Uterus (tissue), 4 donors: ENCODE measurements around the gene ABCC2. TPM values are rescaled to one million over a fixed set of nuclear protein-coding genes. Genes with fewer than 3 reads are reported as not detected.

Experiments used
- DNase-seq, 2 donors: peaks; one replicate each; pipeline ENCODE4 v3.0.0-alpha.2; 2019 to 2020
- H3K27ac ChIP-seq, 2 donors: fragments of 200-600 bp; sonication (generic); 1 replicate in 1 of 2; 2 replicates in 1 of 2; pipeline ENCODE4 v1.5.1; 2016 to 2018
- H3K27me3 ChIP-seq, 2 donors: fragments of 200-600 bp; sonication (generic); one replicate each; pipeline ENCODE4 v1.5.1; 2018 to 2019; ENCODE audit warnings: control low read depth in 1 of 2
- H3K36me3 ChIP-seq, 2 donors: fragments of 200-600 bp; sonication (generic); one replicate each; pipeline ENCODE4 v1.5.1; 2019; ENCODE audit warnings: control low read depth in 1 of 2
- H3K4me1 ChIP-seq, 2 donors: fragments of 200-600 bp; sonication (generic); one replicate each; pipeline ENCODE4 v1.5.1; 2018 to 2019; ENCODE audit warnings: control low read depth in 1 of 2
- H3K4me3 ChIP-seq, 2 donors: fragments of 200-600 bp; sonication (generic); 1 replicate in 1 of 2; 2 replicates in 1 of 2; pipeline ENCODE4 v1.5.1; 2018 to 2019; ENCODE audit warnings: mild to moderate bottlenecking in 1 of 2
- H3K9me3 ChIP-seq, 2 donors: fragments of 200-600 bp; sonication (generic); one replicate each; pipeline ENCODE4 v1.5.1; 2019; ENCODE audit warnings: control low read depth in 1 of 2
- POLR2A ChIP-seq, 2 donors: fragments of 450-650 bp; IDR thresholded peaks; one replicate each; pipeline ENCODE4 v1.6.1; 2016; ENCODE audit warnings: antibody characterized with exemption in 2 of 2, mild to moderate bottlenecking in 1 of 2, moderate library complexity in 1 of 2
- intact Hi-C: fragments of 100-400 bp; cut with DNase I; formaldehyde crosslinking; loops from one replicate; pipeline ENCODE4 v1.15.1; 2023; ENCODE audit warnings: low total_unique reads
- total RNA-seq, 4 donors: library from RNA; depleted of rRNA in 3 of 4; stranded (reverse); fragments of >200 nt in 3 of 4; gene quantifications; one replicate each; pipeline versions ENCODE4 v1.1.0 to v1.2.4, GENCODE V29; 2014 to 2023
- TF ChIP-seq, protein P1 (sequence below), 4 experiments: fragments of 200-600 bp in 2 of 4; fragments of 450-650 bp in 2 of 4; sonication (generic) in 2 of 4; IDR thresholded peaks; one replicate each; pipeline ENCODE4 v1.5.1; 2016 to 2019; ENCODE audit warnings: antibody characterized with exemption in 4 of 4, mild to moderate bottlenecking in 2 of 4, moderate library complexity in 1 of 4
- donor health status: DM: yes; HTN: yes; CAD: no.

The ABCC2 gene
- total RNA-seq, 4 donors from 2014 or later = 0.29 to 3.0 (median 1.2) TPM

DNA sequence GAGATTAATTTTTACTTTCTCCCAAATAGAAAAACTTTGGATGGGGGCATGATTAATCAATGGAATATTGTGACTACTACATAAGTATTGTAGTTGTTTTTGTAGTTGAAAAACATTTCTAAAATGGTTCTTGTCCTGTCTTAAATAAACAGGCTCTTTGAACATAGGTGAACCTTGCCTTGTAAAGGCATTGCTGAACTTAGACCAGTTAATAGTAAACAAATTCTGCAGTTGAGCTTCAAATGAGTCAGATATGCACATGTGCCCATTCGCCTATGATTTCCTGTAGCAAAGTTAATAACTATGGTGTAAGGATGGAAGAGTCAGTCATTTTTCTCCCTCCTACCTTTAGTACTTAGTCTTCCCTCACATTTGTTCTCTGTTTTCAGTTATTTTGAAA, 27.8 kb upstream of the ABCC2 start:
- intact Hi-C loops = no loop called here
- TF ChIP-seq, protein P1, sequence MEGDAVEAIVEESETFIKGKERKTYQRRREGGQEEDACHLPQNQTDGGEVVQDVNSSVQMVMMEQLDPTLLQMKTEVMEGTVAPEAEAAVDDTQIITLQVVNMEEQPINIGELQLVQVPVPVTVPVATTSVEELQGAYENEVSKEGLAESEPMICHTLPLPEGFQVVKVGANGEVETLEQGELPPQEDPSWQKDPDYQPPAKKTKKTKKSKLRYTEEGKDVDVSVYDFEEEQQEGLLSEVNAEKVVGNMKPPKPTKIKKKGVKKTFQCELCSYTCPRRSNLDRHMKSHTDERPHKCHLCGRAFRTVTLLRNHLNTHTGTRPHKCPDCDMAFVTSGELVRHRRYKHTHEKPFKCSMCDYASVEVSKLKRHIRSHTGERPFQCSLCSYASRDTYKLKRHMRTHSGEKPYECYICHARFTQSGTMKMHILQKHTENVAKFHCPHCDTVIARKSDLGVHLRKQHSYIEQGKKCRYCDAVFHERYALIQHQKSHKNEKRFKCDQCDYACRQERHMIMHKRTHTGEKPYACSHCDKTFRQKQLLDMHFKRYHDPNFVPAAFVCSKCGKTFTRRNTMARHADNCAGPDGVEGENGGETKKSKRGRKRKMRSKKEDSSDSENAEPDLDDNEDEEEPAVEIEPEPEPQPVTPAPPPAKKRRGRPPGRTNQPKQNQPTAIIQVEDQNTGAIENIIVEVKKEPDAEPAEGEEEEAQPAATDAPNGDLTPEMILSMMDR (IDR thresholded peaks at IDR 0.05) = no peak
- TF ChIP-seq POLR2A (IDR thresholded peaks at IDR 0.05) = no peak
- H3K9me3 ChIP-seq = no peaks in the 10 kb centered on the region
- no peak for DNase-seq
- H3K4me3 ChIP-seq = no peak overlapping the region
- no peaks in the 10 kb centered on the region for H3K36me3 ChIP-seq
- no peak overlapping the region for H3K27ac ChIP-seq
- H3K4me1 ChIP-seq = no peaks in the 10 kb centered on the region
- H3K27me3 ChIP-seq = no peaks in the 10 kb centered on the region

DNA sequence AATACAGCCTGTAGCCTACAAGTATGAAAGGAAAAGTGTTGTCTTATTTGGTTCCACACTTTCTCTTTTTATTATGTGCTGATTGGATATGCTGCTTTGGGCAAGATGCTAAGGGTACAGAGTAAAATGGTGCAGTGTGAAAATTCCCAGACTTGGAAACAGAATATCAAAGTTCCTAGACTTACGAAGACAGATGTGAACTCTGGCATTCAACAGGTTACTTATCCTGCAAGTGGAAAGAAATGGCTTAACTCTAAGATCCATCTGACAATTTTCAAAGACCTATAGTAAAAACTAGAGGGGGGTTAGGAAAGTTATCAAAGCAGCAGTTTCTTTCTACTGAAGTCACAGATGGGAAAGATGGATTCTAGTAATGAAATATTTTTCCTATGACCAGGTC, 26.3 kb upstream of the ABCC2 start:
- no peak overlapping the region for H3K4me3 ChIP-seq
- H3K36me3 ChIP-seq = no peaks in the 10 kb centered on the region
- no peaks in the 10 kb centered on the region for H3K4me1 ChIP-seq
- intact Hi-C loops = no loop called here
- no peaks in the 10 kb centered on the region for H3K9me3 ChIP-seq
- H3K27me3 ChIP-seq = no peaks in the 10 kb centered on the region
- no peak for DNase-seq
- H3K27ac ChIP-seq = no peak overlapping the region
- TF ChIP-seq, protein P1 (IDR thresholded peaks at IDR 0.05) = no peak
- TF ChIP-seq POLR2A (IDR thresholded peaks at IDR 0.05) = no peak

DNA sequence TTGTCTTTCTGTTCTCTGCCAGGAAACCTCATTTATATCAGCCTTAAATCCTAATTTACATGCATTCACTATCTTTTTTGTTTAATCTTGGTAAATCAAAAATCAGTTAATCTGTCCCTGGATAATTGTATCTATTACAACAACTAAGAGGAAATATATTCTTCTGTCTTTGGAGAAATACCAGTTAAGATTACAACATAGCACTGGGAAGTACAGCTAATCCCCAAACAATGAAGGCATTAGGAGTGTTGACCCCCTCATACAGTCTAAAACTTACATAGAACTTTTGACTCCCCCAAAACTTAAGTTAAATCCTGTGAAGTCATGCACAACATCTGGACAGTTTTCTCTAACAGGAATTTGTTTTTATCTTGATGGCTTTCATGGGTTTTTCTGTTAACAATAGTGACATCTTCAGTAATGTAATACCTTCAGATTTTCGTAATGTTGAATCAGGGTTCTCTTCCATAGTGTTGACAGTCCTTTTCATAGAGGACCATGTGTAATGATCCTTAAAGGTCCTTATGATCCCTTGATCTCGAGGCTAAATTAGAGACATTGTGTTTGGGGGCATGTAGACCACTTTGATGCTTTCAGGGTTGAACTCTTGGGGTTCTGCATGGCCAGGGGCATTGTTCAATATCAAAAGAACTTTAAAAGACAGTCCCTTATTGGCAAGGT, 24.1 kb upstream of the ABCC2 start:
- no peak for TF ChIP-seq POLR2A (IDR thresholded peaks at IDR 0.05)
- TF ChIP-seq, protein P1 (IDR thresholded peaks at IDR 0.05) = no peak
- intact Hi-C loops = no loop called here
- Histone ChIP-seq H3K9me3 (no peaks in the 10 kb centered on the region), H3K4me1 (no peaks in the 10 kb centered on the region), H3K4me3 (no peak overlapping the region), H3K27me3 (no peaks in the 10 kb centered on the region), H3K27ac (no peak overlapping the region), H3K36me3 (no peaks in the 10 kb centered on the region)
- DNase-seq = no peak

DNA sequence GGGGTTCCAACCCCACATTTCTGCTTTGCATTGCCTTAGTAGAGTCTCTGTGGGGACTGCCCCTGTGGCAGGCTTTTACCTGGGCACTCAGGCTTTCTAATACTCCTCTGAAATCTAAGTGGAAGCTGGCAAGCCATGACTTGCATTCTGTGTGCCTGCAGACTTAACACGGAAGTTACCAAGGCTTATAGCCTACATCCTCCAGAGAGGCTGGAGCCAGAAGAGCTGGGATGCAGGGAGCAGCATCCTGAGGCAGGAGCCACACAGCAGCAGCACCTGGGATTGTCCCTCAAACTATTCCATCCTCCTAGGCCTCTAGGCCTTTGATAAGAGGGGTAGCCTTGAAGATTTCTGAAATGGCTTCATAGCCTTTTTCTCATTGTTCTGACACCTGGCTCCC, 22.1 kb upstream of the ABCC2 start:
- intact Hi-C loops = no loop called here
- Histone ChIP-seq H3K27ac (no peak overlapping the region), H3K9me3 (no peaks in the 10 kb centered on the region), H3K27me3 (no peaks in the 10 kb centered on the region), H3K4me1 (no peaks in the 10 kb centered on the region), H3K36me3 (no peaks in the 10 kb centered on the region), H3K4me3 (no peak overlapping the region)
- TF ChIP-seq, protein P1 (IDR thresholded peaks at IDR 0.05) = no peak
- TF ChIP-seq POLR2A (IDR thresholded peaks at IDR 0.05) = no peak
- DNase-seq = no peak

DNA sequence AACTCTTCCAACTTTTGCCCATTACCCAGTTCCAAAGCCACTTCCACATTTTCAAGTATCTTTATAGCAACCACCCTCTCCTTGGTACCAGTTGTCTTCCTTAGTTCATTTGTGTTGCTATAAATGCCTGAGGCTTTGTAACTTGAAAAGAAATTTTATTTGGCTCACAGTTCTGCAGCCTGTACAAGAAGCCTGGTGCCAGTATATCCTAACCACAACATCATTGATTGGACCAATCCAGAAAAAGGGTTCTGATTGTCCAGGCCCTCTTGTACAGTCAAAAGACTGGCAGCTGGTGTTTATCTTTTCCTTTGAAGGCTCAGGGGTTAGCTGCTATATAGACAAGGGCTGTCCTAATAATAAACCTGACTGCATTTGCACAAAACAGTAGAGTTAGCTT, 21.1 kb upstream of the ABCC2 start:
- Histone ChIP-seq H3K27me3 (no peaks in the 10 kb centered on the region), H3K4me3 (no peak overlapping the region), H3K9me3 (no peaks in the 10 kb centered on the region), H3K36me3 (no peaks in the 10 kb centered on the region), H3K4me1 (no peaks in the 10 kb centered on the region), H3K27ac (no peak overlapping the region)
- no peak for DNase-seq
- TF ChIP-seq POLR2A (IDR thresholded peaks at IDR 0.05) = no peak
- TF ChIP-seq, protein P1 (IDR thresholded peaks at IDR 0.05) = no peak
- intact Hi-C loops = no loop called here
